OCI-M2 (cell line): ENCODE results near the gene LTF.
A peak's percentile ranks its signal among the peaks of the same experiment; 100 is the strongest.
"Not testable (repeated sequence)": the region's sequence is repeated elsewhere in the genome, so short reads cannot be mapped to it uniquely, and the experiment has no call there.

ENCODE experiments used
- DNase-seq: peaks from one replicate; lab custom pipeline; 2025; ENCODE audit not compliant: unreplicated experiment; lab: John Stamatoyannopoulos, UW

Gene LTF

DNA sequence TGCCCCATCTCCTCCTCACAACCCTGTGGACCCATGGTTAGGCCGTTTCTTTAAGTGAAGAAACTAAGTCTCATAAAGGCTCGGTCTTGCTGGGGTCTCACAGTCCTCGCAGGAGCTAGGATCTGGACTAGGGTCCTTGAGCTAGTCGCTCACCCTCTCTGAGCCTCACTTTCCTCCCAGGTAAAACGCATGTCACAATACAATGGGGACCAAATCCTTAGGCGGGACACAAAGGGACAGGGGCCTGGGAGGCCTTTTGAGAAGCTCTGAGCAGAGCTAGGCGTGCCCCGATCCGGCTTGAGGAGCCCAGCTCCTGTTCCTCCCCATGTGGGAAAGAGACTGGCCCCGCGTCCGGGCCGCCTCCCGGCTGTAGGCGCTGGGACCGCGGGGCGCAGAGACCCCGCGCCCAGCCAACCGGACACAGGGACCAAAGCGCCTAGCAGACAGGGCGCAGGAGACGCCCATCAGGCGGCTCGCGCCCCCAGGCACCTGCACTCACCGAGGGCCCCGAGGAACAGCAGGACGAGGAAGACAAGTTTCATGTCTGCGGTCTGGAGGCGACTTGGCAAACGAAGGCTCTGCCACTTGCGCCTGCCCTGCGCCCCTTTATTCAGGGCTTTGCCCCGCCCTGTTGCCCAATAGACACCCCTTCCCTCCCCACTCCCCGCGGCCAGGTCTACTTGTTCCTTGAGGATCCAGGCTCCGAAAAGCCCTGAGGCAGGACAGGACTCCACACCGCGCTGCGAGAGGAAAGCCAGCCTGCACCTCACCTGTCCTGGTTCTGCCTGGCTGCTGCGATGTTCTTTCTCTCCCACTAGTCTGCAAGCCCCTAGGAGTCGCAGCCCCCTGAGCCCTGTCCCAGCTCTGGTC, at the start of gene LTF:
Gene LTF, minus strand, starts transcription at position 580 of the 870 bp plus-strand sequence. Its CDS starts 38 bp downstream, at position 542.
- no peak for DNase-seq

DNA sequence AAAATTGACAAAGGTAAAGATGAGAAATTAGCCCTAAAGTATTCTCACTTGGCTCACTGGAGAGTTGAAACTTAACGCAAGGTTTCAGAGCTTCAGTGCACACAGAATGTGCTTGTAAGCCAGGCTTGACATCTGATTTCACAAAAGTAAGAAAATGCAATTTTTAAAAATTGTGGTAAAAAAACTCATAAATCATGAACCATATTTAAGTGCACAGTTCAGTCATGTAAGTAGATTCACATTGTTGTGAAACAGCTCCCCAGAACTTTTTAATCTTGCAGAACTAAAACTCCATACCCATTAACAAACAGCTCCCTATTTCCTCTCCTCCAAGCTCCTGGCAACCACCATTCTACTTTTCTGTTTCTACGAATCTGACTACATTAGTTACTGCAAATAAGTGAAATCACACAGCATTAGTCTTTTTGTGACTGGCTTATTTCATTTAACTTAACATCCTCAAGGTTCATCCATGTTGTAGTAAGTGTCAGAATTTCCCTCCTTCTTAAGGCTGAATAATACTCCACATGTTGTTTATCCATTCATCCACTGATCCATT, 47.6 kb upstream of the LTF start:
- no peak for DNase-seq

DNA sequence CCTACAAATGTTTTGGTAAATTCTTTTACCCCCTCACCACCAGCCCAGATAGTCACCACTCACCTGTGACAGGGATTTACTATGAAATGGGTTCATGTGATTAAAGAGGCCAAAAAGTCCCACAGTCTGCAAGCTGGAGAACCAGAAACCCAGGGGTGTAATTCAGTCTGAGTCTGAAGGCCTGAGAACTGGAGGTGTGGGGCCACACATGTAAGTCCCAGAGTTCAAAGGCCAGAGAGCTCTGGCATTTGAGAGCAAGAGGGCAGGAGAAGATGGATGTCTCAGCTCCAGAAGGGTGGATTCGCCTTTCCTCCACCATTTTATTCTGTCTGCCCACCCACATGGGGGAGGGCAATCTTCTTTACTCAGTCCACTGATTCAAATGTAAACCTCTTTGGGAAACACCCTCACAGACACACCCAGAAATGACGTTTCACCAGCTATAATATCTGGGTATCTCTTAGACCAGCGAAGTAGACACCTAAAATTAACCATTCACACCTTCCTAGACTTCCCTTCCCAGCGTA, 45.0 kb upstream of the LTF start:
- DNase-seq, result peak; percentile 33

DNA sequence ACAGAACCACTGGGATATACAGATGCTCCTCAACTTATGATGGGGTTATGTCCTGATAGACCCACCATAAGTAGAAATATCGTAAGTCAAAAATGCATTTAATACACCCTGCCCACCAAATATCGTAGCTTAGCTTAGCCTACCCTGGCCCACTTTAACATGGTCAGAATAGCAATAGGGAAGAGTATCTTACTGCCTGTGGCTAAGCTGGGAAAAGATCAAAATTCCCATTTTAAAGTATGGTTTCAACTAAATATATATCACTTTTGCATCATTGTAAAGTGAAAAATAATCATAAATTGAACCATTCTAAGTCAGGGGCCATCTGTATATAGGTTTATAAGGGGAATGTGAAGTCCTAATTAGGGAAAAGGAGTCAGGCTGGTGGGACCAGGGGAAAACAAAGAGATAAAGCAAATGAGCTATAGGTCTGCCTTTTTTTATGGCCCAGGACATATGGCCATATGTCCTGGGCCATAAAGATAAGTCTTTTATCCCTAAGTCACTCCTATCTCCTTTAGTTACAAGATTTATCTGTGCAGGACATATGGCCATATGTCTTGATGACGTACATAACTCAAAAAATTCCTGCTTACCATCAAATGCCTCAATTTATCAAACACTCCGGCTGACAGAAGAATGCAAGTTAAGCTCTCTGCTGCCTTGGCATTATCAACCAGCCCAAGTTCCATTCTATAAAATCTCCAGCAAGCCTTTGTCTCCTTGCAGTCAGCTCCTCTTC, 44.3 kb upstream of the LTF start:
- peak; percentile 75 for DNase-seq

DNA sequence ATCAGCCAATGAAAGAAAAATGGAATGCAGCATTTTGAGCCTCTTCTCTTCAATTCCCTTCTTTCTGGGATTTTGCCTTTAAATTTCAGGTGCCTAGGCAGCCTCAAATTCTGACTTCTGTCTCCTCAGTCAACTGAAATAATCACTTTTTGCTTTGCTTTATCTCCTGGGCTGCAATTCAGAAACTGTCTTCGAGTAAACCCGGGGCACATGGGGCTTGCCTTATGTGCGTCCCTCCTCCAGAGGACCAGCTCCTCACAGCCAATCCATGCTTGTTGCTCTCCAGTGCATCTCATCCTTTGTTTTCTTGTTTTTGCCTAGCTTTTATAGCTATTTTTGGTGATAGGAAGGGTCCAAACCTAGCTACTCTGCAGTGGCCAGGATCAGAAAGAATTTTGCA, 41.8 kb upstream of the LTF start:
- DNase-seq, result no peak

DNA sequence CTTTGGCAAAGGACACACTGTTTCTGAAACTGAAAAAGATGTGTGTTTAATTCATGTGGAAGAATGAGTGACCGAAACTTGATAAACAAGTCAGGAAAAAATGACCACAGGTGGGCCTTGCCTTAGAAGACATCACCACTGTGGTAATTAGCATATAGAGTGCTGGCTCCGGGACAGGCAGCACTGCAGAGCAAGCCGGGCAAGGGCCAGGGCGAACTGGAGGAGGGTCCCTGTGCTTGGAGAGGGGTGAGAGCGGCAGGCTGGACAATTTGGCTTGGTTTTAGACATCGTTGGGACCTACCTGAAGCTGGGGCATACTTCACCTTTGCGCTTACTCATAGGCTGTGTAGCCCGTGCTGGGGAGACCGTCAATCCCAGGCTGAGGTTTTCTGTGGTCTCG, 41.2 kb upstream of the LTF start:
- no peak for DNase-seq

DNA sequence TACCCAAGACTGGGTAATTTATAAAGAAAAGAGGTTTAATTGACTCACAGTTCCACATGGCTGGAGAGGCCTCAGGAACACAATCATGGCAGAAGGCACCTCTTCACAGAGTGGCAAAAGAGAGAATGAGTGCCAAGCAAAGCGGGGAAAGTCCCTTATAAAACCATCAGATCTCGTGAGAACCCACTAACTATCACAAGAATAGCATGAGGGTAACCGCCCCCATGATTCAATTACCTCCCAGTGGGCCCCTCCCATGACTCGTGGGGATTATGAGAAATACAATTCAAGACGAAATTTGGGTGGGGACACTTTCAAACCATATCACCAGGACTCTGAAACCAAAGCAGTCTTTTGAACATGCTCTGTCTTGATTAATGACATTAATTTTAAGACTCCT, 40.1 kb upstream of the LTF start:
- no peak for DNase-seq

DNA sequence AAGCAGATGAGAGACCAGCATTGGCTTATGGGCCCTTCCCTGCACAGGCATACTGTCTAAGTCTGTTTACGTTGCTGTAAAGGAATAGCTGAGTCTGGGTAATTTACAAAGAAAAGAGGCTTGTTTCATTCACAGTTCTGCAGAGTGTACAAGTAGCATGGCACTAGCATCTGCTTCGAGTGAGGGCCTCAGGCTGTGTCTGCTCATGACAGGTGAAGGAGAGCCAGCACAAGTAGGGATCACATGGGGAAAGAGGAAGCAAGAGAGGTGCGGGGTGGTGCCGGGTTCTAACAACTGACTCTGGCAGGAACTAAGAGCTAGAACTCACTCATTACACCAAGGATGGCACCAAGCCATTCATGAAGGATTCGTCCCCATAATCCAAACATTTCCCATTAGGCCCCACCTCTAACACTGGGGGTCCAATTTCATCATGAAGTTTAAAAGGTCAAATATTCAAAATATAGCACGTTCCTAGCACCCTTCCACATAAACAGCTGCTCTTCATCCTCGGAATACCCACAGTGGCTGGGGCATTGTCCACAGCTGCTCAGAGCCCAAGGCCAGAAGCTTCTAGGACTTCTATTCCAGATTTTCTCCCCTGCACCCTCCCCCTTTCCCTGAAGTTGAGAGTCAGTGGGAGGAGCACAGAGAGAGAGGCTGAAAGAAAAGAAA, 38.6 kb upstream of the LTF start:
- no peak for DNase-seq

DNA sequence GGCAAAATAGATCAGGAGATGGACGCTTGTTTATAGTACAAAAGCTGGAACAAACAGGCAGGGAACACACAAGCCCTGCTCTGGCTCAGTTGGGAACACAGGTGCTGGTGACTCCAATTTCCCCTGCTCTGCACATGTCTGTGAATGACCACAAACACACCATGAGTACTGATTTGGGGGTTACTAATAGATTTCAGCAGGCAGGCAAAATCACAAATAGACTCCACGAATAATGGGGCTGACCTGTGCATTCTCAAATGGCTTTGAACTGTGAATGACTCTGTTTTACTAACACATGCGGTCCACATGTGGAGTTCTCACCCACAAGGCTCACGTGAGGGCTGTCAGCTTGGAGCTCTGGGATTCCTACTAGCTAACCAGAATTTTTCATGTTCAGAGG, 37.0 kb upstream of the LTF start:
- DNase-seq, result no peak

DNA sequence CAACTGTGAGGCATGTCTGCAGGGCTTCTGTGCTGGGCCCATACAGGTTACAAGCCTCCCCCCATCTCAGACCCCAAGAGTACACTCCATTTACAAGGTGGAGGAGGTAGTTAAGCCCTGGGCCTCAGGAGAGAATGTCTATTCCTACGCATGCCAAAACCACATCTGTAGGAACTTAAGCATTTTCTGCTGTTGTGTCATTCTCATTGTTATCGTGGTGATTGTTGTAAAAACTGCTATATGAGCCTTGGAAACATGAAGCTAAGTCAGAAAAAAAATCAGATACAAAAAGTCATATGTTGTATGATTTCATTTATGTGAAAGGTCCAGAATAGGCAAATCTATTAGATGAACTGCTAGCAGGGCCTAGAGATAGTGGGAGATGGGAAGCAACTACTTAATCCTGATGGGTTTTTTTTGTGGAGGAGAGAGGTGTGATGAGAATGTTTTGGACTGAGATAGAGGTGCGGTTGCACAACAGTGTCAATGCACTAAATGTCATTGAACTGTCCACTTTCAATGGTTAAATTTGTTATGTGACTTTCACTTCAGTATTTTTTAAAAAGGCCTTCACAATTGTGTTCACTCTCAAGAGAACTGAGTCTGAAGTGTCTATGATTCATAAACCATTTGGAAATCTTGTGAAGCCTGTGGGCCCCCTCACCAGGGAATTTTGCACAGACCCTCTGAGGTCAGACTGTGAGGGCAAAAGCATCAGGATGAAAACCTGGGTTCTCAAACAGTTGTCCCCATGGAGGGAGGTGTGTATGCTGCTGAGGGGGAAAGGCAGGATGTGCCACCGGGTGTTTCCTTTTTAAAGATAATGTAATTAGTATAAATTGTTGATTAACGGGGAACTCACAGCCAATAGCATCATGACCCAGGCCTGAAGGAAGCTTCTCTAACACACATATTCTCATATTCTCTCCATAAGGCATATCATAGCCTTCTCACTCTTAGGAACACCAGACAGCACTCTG, 36.2 kb upstream of the LTF start:
- no peak for DNase-seq

DNA sequence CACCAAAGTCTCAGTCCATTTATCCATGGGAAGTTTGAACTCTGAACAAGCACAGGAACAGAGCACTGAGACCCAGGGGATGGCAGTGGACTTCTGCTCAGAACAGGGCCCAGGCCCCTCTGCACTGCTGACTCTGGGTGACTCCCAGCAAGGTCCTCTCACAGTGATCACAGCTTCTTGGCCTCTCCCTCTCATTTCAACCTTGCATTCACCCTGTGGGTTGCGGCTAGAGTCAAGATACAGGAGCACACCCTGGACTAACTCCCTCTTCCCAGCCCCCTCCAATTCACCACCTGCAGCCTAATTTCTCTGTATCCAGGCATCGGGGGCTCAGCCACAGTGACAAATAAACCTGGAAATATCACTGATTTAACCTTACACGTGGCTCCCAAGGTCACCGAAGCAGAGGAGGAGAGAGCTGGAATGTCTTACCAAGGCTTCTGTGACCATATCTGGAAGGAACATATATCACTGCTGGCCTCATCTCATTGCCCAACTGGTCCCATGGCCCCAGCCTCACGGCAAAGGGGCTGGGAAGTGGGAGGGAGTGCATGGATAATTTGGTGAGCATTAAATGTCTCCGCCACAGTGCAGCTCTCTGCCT, 34.3 kb upstream of the LTF start:
- no peak for DNase-seq

DNA sequence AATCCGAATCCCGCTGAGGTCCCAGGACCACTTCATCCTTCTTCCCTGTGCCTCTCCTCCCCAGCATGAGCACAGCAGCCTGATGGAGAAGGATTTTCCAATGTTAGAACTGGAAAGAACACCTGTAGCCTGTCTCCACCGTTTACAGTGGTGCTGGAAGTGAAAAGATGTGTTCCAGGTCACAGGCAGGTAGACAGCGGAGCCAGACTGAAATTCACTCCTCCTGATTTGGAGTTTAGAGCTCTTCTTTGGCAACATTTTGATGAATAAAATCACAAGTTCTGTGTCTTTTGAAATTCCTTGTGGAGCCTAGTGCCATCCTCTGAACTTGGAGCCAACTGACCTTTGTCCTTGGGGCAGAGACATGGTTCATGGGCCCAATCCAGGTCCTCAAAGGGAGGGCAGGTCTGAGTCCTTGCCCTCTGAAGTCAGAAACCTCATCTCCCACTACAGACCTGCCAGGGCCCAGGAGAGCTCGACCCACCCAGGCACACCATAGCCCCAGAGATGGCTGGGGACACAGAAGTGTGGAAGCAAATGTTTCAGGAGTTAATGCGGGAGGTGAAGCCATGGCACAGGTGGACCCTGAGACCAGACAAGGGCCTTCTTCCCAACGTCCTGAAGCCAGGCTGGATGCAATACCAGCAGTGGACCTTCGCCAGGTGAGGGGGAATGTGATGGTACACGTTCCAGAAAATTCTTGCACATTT, 33.0 kb upstream of the LTF start, which contains the start of gene RTP3:
Gene RTP3, plus strand, starts transcription at position 421 of the 710 bp plus-strand sequence. Its CDS starts 87 bp downstream, at position 508.
- DNase-seq, result no peak

DNA sequence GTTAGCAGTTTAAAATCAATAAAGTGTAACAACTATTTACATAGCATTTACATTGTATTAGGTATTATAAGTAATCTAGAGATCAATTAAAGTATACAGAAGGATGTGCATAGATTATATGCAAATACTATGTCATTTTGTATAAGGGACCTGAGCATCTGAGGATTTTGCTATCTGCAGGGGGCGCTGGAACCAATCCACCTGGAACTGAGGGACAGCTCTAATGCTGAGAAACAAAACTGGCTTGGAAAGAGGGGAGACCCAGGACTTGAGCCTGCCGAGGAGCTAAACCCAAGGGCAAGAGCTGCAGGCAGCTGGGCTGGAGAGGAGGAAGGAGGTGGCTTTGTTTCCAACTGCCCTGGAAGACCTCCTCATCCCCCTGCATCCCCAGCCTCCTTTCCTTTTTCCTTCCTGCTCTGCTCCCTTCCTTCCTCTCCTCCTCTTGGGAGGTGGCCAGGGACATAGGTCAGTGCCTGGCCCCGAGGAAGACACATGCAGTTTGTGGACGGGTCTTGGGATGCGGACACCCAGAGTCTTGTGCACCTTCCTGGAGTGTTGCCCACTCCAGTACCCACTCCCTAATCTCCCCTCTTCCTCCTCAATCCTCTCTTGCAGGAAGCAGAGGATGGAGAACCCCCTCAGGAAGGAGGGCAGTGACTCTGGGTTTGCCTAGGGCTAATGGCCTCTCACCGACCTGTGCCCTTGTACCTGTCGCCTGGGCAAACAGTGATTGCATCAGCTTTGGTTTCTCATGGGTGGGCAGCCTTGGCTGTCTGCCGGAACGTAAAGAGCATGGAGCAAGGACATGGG, 32.2 kb upstream of the LTF start:
- DNase-seq, result no peak

DNA sequence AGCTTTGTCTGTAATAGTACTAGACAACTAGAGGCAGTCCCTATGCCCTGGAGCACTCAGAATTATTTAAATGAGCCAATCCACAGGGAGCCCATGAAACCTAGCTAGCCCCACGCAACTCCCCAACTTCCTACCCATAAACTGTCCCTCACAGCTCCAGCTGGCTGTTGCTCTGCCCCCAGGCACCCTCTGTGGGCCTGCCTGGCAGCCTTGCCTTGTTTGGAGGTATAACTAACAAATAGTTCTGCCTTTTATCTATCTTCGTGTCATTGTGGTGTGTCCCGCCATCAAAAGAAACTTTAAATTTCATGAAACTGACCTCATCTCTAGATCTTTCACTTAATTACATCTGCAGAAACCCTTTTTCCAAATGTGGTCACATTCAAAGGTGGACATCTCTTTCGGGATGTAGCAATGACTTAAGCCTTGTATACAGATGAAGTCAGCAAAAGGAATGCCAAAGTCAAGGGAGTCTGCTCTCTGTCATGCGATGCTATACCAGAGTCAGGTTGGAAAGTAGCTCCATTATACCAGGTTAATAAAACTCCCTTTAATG, 31.3 kb upstream of the LTF start:
- DNase-seq, result no peak

DNA sequence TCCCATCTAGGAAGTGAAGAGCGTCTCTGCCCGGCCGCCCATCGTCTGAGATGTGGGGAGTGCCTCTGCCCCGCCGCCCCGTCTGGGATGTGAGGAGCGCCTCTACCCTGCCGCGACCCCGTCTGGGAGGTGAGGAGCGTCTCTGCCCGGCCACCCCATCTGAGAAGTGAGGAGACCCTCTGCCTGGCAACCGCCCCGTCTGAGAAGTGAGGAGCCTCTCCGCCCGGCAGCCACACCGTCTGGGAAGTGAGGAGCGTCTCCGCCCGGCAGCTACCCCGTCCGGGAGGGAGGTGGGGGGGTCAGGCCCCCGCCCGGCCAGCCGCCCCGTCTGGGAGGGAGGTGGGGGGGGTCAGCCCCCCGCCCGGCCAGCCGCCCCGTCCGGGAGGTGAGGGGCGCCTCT, 29.8 kb upstream of the LTF start:
- not testable (repeated sequence) for DNase-seq

DNA sequence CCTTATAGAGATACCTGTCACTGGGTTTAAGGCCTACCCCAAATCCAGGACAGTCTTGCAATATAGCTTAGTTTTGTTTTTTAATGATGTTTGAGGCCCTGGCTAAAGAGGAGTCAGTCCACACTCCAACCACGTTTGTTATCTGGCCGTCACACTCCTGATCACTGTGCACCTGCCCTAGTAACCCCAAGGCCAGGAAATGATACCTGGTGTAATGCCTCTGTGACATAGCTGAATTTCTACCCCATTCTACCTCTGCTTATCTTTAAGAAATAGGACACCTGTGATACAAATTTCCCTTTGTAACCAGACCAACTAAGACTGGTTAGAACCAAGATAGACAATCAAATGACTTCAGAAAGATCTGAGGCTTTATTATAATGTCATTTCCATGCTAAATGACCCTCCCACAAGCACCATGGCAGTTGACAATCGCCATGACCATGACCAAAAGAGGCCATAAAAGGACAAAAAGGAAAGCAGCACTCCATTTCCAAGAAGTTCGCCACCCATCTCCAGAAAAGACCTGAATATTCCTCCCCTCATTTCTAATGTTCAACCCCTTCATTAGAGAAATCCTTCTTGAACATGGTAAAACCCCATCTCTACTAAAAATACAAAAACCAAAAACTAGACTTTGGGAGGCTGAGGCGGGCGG, 28.3 kb upstream of the LTF start:
- DNase-seq, result no peak
